ENCODE measurements around the gene PROK2. TPM values are rescaled to one million over a fixed set of nuclear protein-coding genes. Genes with fewer than 3 reads are reported as not detected.

The PROK2 gene
- total and polyA plus RNA-seq, 2 experiments from 2014 or later = not detected

DNA sequence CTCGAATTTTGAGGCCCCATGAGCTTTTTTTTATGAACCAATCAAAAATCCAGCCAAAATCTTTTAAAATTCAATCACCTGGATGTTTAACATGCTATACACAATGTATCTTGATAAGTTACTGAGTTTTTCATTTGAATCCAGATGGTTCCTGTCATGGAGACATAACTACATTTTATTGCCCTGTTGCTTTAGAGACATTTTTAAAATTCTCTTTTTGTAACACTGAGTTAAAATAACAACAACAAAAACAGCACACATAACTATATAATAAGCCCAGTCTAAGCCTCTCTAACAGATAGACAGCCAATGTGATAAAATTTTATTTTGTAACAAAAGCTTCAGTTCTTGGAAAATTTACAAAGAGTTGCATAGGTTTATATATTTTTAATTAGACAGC lies 1.8 kb downstream of the PROK2 start:
- Histone ChIP-seq H3K4me3 (no peak overlapping the region), H3K27ac (no peak overlapping the region), H3K4me1 (ENCODE audit: low read depth) (no peaks in the 10 kb centered on the region), H3K36me3 (no peaks in the 10 kb centered on the region), H3K27me3 (peaks cover 88% of the 10 kb centered on the region), H3K9me3 (ENCODE audit: low read depth) (no peaks in the 10 kb centered on the region)
- TF ChIP-seq, protein P1, sequence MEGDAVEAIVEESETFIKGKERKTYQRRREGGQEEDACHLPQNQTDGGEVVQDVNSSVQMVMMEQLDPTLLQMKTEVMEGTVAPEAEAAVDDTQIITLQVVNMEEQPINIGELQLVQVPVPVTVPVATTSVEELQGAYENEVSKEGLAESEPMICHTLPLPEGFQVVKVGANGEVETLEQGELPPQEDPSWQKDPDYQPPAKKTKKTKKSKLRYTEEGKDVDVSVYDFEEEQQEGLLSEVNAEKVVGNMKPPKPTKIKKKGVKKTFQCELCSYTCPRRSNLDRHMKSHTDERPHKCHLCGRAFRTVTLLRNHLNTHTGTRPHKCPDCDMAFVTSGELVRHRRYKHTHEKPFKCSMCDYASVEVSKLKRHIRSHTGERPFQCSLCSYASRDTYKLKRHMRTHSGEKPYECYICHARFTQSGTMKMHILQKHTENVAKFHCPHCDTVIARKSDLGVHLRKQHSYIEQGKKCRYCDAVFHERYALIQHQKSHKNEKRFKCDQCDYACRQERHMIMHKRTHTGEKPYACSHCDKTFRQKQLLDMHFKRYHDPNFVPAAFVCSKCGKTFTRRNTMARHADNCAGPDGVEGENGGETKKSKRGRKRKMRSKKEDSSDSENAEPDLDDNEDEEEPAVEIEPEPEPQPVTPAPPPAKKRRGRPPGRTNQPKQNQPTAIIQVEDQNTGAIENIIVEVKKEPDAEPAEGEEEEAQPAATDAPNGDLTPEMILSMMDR (IDR thresholded peaks at IDR 0.05; ENCODE audit: low read depth, low read length) = no peak
- no peak for DNase-seq (ENCODE audit: low read depth in 1 of 2, low spot score in 1 of 2)

DNA sequence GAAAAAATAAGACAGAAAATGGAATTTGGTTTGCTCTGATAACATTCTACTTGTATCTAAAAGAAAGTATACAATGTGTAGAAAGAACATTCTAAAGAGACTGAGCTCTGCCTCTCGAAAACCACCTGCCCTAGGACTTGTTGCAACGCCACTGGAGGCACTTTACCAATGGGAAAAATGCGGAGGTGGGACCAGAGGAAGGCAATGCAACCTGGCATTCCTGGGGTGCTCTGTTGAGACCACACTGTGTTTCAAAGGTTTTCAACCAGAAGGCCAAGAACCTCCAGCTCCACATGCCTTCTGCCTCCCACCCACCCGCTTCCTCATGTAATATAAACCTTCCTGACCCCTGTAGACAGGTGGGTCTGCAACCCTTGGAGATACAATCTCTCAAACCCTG lies 4.5 kb downstream of the PROK2 start:
- DNase-seq (ENCODE audit: low read depth in 1 of 2, low spot score in 1 of 2) = no peak
- Histone ChIP-seq H3K36me3 (no peaks in the 10 kb centered on the region), H3K27me3 (peaks cover 64% of the 10 kb centered on the region), H3K9me3 (ENCODE audit: low read depth) (no peaks in the 10 kb centered on the region), H3K4me3 (no peak overlapping the region), H3K27ac (no peak overlapping the region), H3K4me1 (ENCODE audit: low read depth) (no peaks in the 10 kb centered on the region)
- TF ChIP-seq, protein P1 (IDR thresholded peaks at IDR 0.05; ENCODE audit: low read depth, low read length) = no peak

DNA sequence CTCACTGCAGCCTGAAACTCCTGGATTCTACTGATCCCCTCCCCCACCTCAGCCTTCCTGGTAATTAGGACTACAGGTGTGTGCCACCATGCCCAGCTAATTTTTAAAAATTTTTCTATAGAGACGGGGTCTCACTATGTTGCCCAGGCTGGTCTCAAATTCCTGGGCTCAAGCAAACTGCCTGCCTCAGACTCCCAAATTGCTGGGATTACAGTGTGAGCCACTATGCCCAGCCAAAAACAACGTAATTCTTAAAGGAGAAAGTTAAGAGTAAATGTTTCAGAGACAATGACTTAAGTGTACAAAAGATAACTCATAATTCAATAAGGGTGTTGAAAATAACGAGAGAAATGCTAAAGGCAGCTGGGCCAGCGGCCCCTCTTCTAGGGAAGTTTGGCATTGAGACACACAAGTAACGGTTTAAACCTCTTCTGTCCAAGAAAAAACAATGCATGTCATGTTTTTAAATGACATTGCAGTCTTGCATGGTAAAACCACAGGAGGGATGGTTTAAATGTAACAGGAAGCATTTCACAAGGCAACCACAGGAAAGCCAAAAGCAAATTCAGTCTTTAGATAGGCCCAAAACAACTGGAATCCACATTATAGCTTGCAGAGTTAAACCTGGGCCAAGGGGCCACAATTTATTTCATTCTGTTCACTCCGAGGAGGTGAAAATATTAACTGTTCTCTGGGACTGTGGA lies 5.1 kb downstream of the PROK2 start:
- H3K27me3 ChIP-seq = peaks cover 58% of the 10 kb centered on the region
- DNase-seq (ENCODE audit: low read depth in 1 of 2, low spot score in 1 of 2) = peak in 1 of 2 donors; percentile 54
- H3K27ac ChIP-seq = no peak overlapping the region
- no peaks in the 10 kb centered on the region for H3K36me3 ChIP-seq
- no peak overlapping the region for H3K4me3 ChIP-seq
- H3K9me3 ChIP-seq (ENCODE audit: low read depth) = no peaks in the 10 kb centered on the region
- no peaks in the 10 kb centered on the region for H3K4me1 ChIP-seq (ENCODE audit: low read depth)
- TF ChIP-seq, protein P1 (IDR thresholded peaks at IDR 0.05; ENCODE audit: low read depth, low read length) = no peak

DNA sequence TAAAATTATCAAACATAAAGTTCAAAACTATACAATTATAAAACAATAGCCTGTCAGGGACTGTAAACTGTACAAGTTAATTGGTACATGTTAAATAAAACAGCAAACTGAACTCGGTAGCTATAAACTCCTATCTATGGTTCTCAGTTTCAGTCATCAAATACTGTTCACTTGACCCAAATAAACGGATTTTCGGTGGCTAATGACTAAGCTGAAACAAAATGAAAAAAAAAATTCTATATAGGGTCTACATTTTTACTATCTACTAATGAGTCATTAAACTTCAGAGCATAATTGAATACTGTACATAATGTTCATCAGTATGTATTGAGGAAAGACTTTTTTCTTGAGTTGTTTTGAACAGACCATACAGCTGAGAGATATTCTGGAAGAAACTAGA lies 6.6 kb downstream of the PROK2 start:
- DNase-seq (ENCODE audit: low read depth in 1 of 2, low spot score in 1 of 2) = no peak
- TF ChIP-seq, protein P1 (IDR thresholded peaks at IDR 0.05; ENCODE audit: low read depth, low read length) = no peak
- Histone ChIP-seq H3K36me3 (no peaks in the 10 kb centered on the region), H3K27ac (no peak overlapping the region), H3K4me1 (ENCODE audit: low read depth) (no peaks in the 10 kb centered on the region), H3K9me3 (ENCODE audit: low read depth) (no peaks in the 10 kb centered on the region), H3K27me3 (peaks cover 44% of the 10 kb centered on the region), H3K4me3 (no peak overlapping the region)

DNA sequence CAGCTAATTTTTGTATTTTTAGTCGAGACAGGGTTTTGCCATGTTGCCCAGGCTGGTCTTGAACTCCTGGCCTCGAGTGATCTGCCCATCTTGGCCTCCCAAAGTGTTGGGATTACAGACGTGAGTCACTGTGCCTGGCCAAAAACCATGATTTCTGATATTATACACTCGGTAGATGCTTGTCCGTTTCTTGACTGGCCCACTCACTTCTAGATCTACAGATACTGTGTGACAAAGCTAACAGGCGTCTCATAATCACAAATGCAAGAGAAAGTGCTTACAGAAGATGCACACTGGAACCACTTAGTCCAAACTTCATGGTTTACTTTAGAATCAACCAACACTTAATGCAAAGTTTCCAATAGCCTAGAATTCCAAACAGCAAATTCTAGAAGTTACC lies 8.4 kb downstream of the PROK2 start:
- TF ChIP-seq, protein P1 (IDR thresholded peaks at IDR 0.05; ENCODE audit: low read depth, low read length) = no peak
- DNase-seq (ENCODE audit: low read depth in 1 of 2, low spot score in 1 of 2) = no peak
- no peaks in the 10 kb centered on the region for H3K4me1 ChIP-seq (ENCODE audit: low read depth)

More for the DNA sequence above, 8.4 kb downstream of the PROK2 start:
- peaks cover 25% of the 10 kb centered on the region for H3K27me3 ChIP-seq
- no peaks in the 10 kb centered on the region for H3K9me3 ChIP-seq (ENCODE audit: low read depth)
- no peaks in the 10 kb centered on the region for H3K36me3 ChIP-seq
- no peak overlapping the region for H3K4me3 ChIP-seq
- no peak overlapping the region for H3K27ac ChIP-seq
